Hindlimb muscle (tissue), 1 donor: ENCODE data around the gene CLIP1. TPM values are rescaled to one million over a fixed set of nuclear protein-coding genes. Genes with fewer than 3 reads are reported as not detected.
A peak's percentile ranks its signal among the peaks of the same experiment; 100 is the strongest.

ENCODE experiments used
- DNase-seq: peaks from one replicate; pipeline ENCODE4 v3.0.0-alpha.2; 2013
- polyA plus RNA-seq: library from polyadenylated mRNA; unstranded; fragments of 120-200 nt; gene quantifications from one replicate; pipeline ENCODE4 v1.2.1, GENCODE V29; 2013; ENCODE audit not compliant: insufficient read length

The CLIP1 gene
- polyA plus RNA-seq, 1 donor, result 21.7 TPM

DNA sequence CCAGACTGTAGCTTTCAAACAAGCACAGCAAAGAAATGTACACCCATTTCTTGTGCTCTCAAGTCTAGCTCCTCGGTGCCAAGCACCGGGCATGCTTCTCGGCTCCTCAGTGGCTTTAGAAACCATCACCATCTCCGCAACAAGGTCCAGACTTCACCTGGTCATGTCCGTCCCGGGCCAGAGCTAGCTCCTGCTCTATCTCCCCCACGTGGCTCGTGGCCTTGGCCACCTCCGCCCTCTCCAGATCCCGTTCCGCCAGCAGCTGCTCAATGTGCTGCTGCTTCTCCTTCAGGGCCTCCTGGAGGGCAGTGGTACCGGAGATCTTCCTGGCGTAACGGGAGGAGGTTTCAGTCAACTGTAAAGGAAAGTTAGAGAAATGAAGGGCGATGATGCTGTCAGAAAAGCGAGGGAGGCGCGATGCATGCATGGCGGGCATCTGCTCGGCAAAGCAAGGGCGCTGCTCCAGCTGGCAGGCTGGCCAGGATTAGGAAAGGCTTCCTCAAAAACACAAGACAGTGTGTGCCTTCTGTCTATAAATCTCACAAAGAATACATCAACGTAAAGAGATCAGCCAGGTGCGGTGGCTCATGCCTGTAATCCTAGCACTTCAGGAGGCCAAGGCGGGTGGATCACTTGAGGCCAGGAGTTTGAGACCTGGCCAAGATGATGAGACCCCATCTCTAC is 67.4 kb downstream of the CLIP1 start:
- no peak for DNase-seq

GRCh38 chr12:122352394-122352793 is 70.1 kb downstream of the CLIP1 start:
- no peak for DNase-seq

DNA sequence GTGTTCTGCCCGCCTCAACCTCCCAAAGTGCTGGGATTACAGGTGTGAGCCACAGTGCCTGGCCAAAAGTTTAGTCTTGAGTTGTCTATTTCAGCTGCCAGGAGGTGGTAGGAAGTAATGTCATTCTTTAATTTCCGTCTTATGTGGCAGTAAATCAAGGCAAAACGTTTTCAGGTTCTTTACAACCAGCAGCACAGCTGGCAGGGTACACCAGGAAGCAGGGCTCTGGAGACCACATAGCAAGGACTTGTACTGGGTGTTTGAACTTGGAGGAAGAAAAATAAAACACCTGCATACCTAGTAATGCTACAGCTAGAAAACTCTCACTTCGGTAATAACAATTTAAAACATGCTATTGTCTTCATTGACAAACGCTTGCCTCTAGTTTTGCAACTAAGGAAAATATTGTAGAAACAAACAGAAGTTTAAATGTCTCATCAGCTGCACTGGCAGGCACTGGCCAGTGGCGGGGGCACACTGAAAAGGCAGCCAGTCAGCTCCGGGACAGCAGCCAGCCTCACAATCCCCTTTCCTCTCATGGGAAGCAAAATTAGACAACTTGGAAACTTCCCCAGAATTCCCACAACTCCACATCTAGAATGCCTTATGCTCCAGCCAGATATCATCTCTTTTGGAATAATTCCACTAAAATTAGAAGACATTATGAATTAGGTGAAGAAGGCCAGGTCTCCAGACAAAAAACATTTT is 72.2 kb downstream of the CLIP1 start:
- peak; percentile 26 for DNase-seq

GRCh38 chr12:122349078-122349477 is 73.4 kb downstream of the CLIP1 start:
- DNase-seq, result no peak

GRCh38 chr12:122348505-122348904 is 74.0 kb downstream of the CLIP1 start:
- no peak for DNase-seq

- no peak for DNase-seq
These were observed 76.4 kb downstream of the CLIP1 start for GRCh38 chr12:122346054-122346453.

DNA sequence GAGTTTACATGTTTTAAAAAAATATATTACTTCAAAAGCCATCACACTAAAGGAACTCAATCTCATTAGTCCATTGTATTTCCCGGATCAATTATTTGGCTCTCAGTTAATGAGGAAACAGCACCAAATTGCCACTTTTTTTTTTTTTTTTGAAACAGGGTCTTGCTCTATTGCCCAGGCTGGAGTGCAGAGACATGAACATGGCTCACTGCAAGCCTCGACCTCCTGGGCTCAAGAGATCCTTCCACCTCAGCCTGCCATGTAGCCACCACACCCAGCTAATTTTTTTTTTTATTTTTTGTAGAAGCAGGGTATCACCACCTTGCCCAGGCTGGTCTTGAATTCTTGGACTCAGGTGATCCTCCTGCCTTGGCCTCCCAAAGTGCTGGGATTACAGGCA is 77.4 kb downstream of the CLIP1 start:
- DNase-seq, result no peak

- DNase-seq, result no peak
These were observed 86.2 kb downstream of the CLIP1 start for GRCh38 chr12:122336015-122336946.

DNA sequence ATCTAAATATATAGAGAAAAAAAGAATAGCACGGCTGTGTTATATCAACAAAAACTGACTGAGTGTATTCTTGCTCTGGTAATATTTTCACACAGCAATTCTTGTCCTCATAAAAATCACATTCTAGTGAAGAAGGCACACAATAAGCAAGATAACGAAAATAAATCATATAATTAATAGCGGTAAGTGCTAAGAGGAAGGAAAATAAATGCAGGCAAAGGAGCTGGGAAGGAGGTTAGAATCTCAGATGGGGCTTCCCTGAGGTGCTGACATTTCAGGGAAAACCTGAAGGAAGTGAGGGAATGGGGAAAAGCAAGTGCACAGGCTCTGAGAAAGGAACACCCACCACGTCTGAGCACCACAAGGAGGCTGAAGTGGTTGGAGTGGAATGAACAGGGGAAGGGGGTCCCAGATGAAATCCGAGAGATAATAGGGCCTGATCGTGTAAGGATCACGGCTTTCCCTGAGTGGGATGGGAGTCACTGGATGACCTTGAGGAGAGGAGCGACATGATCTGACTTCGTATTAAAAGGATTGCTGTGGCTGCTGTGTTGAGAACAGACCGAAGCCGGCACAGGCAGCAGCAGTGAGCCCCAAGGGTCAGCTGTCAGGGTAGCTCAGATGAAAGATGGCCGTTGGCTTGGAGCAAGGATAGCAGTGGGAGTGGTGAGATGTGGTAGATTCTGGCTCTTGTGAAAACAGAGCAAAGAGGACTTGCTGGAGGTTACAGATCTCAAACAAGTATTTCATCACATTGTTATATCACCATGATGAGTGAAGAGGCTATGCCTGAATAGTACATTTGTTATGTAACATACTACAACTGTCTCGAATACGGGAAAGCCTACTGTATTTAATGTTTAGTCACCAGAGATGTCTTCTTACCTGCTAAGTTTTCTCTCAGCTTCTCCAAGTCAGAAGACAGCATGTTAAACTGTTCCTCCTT is 89.1 kb downstream of the CLIP1 start:
- no peak for DNase-seq

GRCh38 chr12:122327494-122328385 is 94.7 kb downstream of the CLIP1 start:
- no peak for DNase-seq

DNA sequence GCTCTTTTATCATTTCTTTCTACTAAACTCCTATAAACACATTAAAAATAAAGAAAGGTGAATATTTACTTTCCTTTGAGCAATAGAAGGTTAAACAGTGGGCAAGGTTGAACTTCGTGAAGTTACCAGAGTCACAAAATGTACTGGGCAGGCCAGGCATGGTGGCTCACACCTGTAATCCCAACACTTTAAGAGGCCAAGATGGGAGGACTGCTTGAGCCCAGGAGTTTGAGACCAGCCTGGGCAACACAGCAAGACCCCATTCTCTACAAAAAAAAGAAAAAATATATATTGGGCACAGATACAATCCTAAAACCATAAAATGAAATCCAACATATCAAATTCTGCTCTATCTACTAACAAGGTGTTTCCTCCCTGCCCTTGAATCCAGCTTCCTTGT is 95.5 kb downstream of the CLIP1 start:
- DNase-seq, result no peak

GRCh38 chr12:122326586-122326985 is 95.9 kb downstream of the CLIP1 start:
- DNase-seq, result no peak

DNA sequence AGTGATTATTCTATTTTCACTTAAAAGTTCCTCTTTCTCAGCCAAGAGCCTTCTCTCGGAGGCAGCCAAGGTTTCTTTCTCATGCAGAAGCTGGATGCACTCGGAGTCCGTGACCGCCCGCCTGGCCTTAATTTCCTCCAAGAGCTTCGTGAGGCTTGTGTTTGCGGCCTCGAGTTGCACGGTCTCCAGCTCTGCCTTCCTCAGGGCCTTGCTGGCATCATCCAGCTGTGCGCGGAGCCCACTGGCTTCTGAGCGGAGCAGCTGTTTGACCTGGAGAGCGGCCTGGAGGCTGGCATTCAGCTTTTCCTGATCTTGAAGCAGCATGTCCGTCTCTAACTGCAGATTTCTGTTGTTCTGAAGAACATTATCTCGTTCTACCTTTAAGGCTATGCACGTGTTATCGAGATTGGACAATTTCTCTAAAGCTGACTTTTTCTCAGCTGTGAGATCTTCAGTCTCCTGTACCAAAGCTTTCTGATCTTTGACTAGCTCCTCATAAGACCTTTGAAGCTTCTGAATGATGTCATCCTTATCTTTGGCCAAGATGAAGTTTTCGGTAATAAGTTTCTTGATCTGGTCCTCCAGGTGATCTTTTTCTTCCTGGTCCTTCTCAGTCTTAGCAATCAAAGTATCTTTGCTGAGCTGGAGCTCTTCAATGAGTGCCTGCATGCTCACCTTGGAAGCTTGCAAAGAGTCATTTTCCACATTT is 99.0 kb downstream of the CLIP1 start:
- no peak for DNase-seq

DNA sequence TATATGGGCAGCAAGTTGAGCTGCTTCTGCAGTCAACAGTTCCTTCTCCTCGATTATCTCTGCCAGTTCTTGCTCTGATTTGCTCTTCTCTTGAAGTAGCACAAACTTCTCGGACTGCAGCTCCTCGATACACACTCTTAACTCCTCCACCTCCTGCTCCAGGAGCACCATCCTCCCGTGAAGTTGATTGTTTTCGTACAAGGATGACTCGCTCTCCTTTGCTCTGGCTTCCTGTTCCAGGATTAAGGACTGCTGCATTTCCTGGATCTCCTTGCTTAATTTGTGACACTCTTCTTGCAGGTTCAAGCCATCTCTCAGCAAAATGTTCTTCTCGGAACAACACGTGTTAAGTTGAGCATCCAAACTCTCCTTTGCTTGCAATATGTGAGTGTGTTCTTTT is 100.0 kb downstream of the CLIP1 start:
- DNase-seq, result no peak

DNA sequence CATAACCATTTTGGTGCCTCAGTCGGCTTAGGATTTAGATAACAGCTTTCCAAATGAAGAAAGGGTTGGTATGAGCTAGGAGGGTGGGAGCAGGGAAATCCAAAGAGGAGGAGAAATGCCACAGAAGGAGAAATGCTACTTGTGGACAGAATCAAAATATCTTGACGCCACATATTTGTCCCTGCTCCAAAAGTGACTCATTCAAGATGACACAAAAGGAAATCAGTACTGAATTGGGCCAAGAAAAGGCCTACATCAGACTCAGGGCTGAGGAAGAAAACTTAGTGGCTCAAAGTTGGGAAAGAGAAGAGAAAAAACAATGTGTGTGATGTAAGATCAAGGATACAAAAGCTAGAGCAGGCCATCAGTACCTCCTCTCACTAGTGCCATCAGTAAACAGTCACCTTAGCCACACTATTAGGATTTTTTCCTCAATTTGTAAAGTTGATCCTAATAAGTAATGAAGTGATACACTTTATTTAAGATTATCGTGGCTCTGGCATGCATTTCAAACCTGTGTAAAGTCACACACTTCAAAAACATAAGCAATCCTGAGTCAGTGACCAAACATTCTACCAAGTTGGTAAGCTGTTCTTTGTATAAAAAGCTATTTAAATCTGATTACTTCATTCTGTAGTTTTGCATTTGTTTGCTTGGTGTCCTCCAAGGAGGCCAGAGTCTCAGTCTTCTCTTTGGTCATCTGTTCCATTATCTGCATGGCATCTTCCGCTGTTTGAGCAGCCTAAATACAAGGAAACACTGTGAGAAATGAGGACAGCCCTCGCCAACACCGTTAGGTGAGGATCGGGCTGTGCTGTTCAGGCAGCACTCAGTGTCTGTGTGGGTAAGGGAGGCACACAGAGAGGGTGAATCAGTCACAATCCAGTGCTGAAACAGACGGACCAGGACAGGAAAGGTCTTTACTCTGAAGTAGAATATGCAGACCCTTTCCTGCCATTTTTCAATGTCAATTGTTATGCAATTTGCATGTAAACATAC is 103.6 kb downstream of the CLIP1 start:
- no peak for DNase-seq

- DNase-seq, result no peak
These were observed 109.5 kb downstream of the CLIP1 start for GRCh38 chr12:122312926-122313325.

DNA sequence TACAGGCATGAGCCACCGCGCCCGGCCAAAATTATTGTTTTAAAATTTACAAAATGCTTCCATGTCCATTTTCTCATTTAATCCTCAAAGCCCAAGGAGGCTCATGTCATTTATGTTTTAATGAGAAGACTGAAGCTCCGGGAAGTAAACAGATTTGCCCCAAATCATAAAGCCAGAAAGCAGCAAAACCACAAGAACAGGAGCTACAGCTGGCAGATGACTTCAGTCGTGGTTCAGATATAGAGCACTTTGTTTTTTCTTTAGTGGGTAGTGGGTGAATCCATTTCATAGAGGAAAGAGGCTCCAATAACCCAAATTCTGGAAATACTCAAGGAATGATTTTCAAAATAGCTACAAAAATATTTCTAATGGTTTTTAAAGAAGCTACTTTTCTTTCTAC is 110.8 kb downstream of the CLIP1 start:
- DNase-seq, result no peak

- no peak for DNase-seq
These were observed 111.7 kb downstream of the CLIP1 start for GRCh38 chr12:122310626-122311333.
